Transverse colon (tissue), 4 donors: Measurements from ENCODE around the gene FNTB. TPM values are rescaled to one million over a fixed set of nuclear protein-coding genes. Genes with fewer than 3 reads are reported as not detected.

Experiments used
- DNase-seq: peaks from one replicate; pipeline ENCODE4 v3.0.0-alpha.2; 2019
- H3K27ac ChIP-seq, 4 donors: fragments of 200-600 bp; sonication (generic); 2 replicates each; pipeline ENCODE4 v1.5.1; 2016 to 2018; ENCODE audit warnings: inconsistent platforms in 4 of 4
- H3K27me3 ChIP-seq: fragments of 200-600 bp; sonication (generic); 2 replicates; pipeline ENCODE4 v1.5.1; 2017; ENCODE audit warnings: inconsistent platforms
- H3K36me3 ChIP-seq, 4 donors: fragments of 200-600 bp; sonication (generic); 2 replicates each; pipeline ENCODE4 v1.5.1; 2017 to 2019; ENCODE audit warnings: inconsistent platforms in 4 of 4
- H3K4me1 ChIP-seq, 4 donors: fragments of 200-600 bp; sonication (generic); 2 replicates each; pipeline ENCODE4 v1.5.1; 2017 to 2020; ENCODE audit warnings: inconsistent platforms in 4 of 4
- H3K4me3 ChIP-seq, 4 donors: fragments of 200-600 bp; sonication (generic); 1 replicate in 1 of 4; 2 replicates in 3 of 4; pipeline versions ENCODE4 v1.5.1 to v1.6.1; 2017 to 2019; ENCODE audit warnings: inconsistent platforms in 4 of 4
- H3K9me3 ChIP-seq, 2 donors: fragments of 200-600 bp; sonication (generic); 2 replicates each; pipeline ENCODE4 v1.5.1; 2017 to 2019; ENCODE audit warnings: inconsistent platforms in 2 of 2
- EP300 ChIP-seq: sonication (generic); formaldehyde crosslinking; IDR thresholded peaks from one replicate; pipeline ENCODE4 v1.6.1; 2017; ENCODE audit warnings: antibody characterized with exemption, low read depth
- POLR2A ChIP-seq: fragments of 450-650 bp; IDR thresholded peaks from one replicate; pipeline ENCODE4 v1.6.1; 2016; ENCODE audit warnings: antibody characterized with exemption, mild to moderate bottlenecking, moderate library complexity
- POLR2AphosphoS5 ChIP-seq, 3 donors: sonication (generic); formaldehyde crosslinking; IDR thresholded peaks; one replicate each; pipeline ENCODE4 v1.6.1; 2016; ENCODE audit warnings: antibody characterized with exemption in 3 of 3
- WGBS, 2 donors: methylation state at CpG; one replicate each; pipeline ENCODE4 v1.1.5; 2018; ENCODE audit warnings: low coverage in 1 of 2; 5-methylcytosine and 5-hydroxymethylcytosine counted together
- in situ Hi-C, 4 donors: fragments of 200-750 bp; cut with MboI; loops; one replicate each; pipeline versions ENCODE4 v1.15.0 to v1.15.1; 2017; ENCODE audit warnings: low sequenced_read_pairs in 3 of 4, low pct_ligation_motif_present in 1 of 4, low pct_unique_long_range_greater_than_20kb in 1 of 4
- intact Hi-C: fragments of 100-400 bp; cut with DNase I; formaldehyde crosslinking; loops from one replicate; pipeline ENCODE4 v1.15.1; 2023; ENCODE audit warnings: low total_unique reads
- total RNA-seq, 4 donors: library from RNA; depleted of rRNA; stranded (reverse); fragments of >200 nt; gene quantifications; one replicate each; pipeline ENCODE4 v1.1.0, GENCODE V29; 2016
- TF ChIP-seq, protein P1 (sequence below), 5 experiments: fragments of 200-600 bp in 3 of 5; fragments of 450-650 bp in 2 of 5; sonication (generic) in 3 of 5; IDR thresholded peaks; 1 replicate in 2 of 5; 2 replicates in 3 of 5; pipeline ENCODE4 v1.5.1; 2016 to 2017; ENCODE audit warnings: antibody characterized with exemption in 5 of 5, inconsistent platforms in 3 of 5, mild to moderate bottlenecking in 2 of 5, moderate library complexity in 1 of 5

Gene FNTB
- total RNA-seq, 4 donors from 2014 or later, result 6.5 to 77.2 (median 12.7) TPM

DNA sequence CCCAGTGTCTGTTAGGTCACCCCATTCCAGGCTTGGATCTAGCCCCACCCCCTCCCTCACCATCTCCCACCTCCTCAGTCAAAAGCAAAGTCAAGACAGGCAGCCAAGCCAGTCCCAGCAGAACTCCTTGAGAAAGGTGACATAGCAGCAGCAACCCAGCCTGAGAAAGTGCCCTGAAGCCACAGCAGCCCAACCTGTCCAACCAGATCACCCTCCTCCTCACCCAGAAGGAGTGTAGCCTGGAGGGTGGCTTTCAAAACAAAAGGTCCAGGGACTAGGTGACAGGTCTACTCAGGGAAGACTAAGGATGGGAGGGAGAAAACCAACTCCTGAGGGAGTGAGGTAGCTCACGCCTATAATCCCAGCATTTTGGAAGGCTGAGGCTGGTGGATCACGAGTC lies 19.7 kb upstream of the FNTB start:
- WGBS, 2 donors, result 63 to 88% methylated on average over 2 of the region's 2 CpGs
- Histone ChIP-seq H3K27ac (no peak overlapping the region), H3K27me3 (no peaks in the 10 kb centered on the region), H3K4me3 (no peak overlapping the region), H3K9me3 (no peaks in the 10 kb centered on the region), H3K36me3 (no peaks in the 10 kb centered on the region), H3K4me1 (peaks cover 0 to 22% (median 13%) of the 10 kb centered on the region in 4 donors)
- intact Hi-C loops (no loop called here), in situ Hi-C loops (no loop called here)
- TF ChIP-seq, protein P1, sequence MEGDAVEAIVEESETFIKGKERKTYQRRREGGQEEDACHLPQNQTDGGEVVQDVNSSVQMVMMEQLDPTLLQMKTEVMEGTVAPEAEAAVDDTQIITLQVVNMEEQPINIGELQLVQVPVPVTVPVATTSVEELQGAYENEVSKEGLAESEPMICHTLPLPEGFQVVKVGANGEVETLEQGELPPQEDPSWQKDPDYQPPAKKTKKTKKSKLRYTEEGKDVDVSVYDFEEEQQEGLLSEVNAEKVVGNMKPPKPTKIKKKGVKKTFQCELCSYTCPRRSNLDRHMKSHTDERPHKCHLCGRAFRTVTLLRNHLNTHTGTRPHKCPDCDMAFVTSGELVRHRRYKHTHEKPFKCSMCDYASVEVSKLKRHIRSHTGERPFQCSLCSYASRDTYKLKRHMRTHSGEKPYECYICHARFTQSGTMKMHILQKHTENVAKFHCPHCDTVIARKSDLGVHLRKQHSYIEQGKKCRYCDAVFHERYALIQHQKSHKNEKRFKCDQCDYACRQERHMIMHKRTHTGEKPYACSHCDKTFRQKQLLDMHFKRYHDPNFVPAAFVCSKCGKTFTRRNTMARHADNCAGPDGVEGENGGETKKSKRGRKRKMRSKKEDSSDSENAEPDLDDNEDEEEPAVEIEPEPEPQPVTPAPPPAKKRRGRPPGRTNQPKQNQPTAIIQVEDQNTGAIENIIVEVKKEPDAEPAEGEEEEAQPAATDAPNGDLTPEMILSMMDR (IDR thresholded peaks at IDR 0.05), result no peak
- TF ChIP-seq EP300, result no peak
- TF ChIP-seq POLR2AphosphoS5 (IDR thresholded peaks at IDR 0.05), result no peak
- no peak for TF ChIP-seq POLR2A
- DNase-seq, result peak; percentile 32

DNA sequence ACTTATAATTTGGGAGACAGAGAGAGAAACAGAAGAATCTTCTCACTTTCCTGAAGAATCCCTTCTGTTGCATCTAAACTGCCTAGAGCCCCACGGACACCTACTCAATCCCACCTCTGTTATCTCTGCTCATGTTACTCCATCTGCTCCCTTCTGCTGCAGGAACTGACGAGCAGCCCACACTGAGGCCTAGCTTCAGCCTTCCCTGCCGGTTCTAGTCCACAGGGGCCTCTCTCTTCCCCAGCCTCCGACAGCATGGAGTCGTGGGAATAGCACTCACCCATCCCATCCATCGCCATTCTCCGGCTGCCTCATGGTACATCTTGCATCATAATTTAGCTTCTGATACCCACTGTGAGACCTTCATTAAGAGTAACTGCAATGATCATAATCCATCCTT lies 18.5 kb upstream of the FNTB start:
- no peak for TF ChIP-seq POLR2A
- no peak for TF ChIP-seq EP300
- no peak for TF ChIP-seq POLR2AphosphoS5 (IDR thresholded peaks at IDR 0.05)
- TF ChIP-seq, protein P1 (IDR thresholded peaks at IDR 0.05), result no peak
- 90 to 92% methylated on average over 6 to 7 of the region's 7 CpGs for WGBS, 2 donors
- no peaks in the 10 kb centered on the region for H3K27me3 ChIP-seq
- in situ Hi-C loops, result no loop called here
- intact Hi-C loops, result no loop called here
- H3K4me3 ChIP-seq, result no peak overlapping the region
- no peak overlapping the region for H3K27ac ChIP-seq
- H3K9me3 ChIP-seq, result no peaks in the 10 kb centered on the region
- no peak for DNase-seq
- H3K4me1 ChIP-seq, result peaks cover 0 to 31% (median 21%) of the 10 kb centered on the region in 4 donors
- no peaks in the 10 kb centered on the region for H3K36me3 ChIP-seq

DNA sequence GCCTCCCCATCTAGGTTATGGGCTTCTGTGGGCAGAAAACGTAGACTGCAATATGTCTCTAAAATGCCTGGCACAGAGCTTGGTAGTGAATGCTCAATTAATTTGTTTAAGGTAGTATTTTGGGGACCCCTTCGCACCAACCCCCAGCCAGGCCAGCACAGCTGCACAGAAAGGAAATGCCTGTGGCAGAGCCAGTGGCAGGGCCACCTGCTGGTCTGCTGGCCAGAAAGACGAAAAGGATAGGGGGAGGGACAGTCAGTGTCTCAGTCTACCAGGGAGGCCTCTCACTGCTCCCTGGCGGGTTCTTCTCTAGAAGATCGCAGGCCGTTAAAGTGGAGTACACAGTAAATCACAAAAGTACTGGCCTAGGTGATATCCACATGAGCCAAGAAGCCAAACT lies 18.0 kb upstream of the FNTB start:
- in situ Hi-C loops (no loop called here), intact Hi-C loops (no loop called here)
- DNase-seq, result no peak
- no peak overlapping the region for H3K4me3 ChIP-seq
- H3K9me3 ChIP-seq, result no peaks in the 10 kb centered on the region
- no peaks in the 10 kb centered on the region for H3K36me3 ChIP-seq
- WGBS, 2 donors, result 60 to 78% methylated on average over 1 to 6 of the region's 6 CpGs
- TF ChIP-seq EP300 (no peak), POLR2A (no peak), POLR2AphosphoS5 (IDR thresholded peaks at IDR 0.05) (no peak)
- TF ChIP-seq, protein P1 (IDR thresholded peaks at IDR 0.05), result no peak
- peaks cover 0 to 31% (median 21%) of the 10 kb centered on the region in 4 donors for H3K4me1 ChIP-seq
- no peaks in the 10 kb centered on the region for H3K27me3 ChIP-seq
- H3K27ac ChIP-seq, result no peak overlapping the region

DNA sequence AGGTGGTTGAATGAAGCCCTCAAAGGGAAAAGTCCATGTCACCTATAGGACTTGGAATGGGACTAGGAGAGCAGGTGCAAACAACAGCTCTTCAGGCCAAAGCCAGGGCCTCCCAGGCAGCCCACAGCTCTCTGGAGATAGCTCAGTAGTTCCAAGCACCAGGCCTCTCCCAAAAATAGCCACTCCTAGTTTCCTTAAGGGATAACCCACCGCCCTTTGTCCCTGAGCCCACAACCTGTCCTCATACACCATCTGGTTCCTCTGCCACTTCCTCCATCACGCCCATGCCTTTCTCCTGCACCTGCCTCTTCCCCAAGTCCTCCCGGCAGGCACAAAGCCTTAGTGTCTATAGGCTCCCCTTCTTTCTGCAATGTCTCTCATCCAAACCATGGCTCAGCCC lies 16.7 kb upstream of the FNTB start:
- DNase-seq, result peak; percentile 29

More for the DNA sequence above, 16.7 kb upstream of the FNTB start:
- intact Hi-C loops, result no loop called here
- Histone ChIP-seq H3K4me3 (no peak overlapping the region), H3K27me3 (no peaks in the 10 kb centered on the region), H3K27ac (peak overlapping the region; percentile 51 to 83 (median 68)), H3K4me1 (peaks cover 0 to 31% (median 21%) of the 10 kb centered on the region in 4 donors), H3K9me3 (no peaks in the 10 kb centered on the region), H3K36me3 (no peaks in the 10 kb centered on the region)
- in situ Hi-C loops, result no loop called here
- TF ChIP-seq EP300 (no peak), POLR2AphosphoS5 (IDR thresholded peaks at IDR 0.05) (peak; percentile 25 to 57 (median 28)), POLR2A (peak; percentile 44)
- WGBS, 2 donors, result 31 to 54% methylated on average over 3 of the region's 3 CpGs
